ENCODE measurements around the gene ADAD1.

ADAD1 gene

GRCh38 chr4:122453384-122453995 lies 74.7 kb downstream of the ADAD1 start:
- H3K4me1 ChIP-seq (ENCODE audit: control insufficient read depth in 1 of 2, insufficient read depth in 1 of 2, low read depth in 1 of 2, low read length in 1 of 2), result no peaks in the 10 kb centered on the region
- no peak for TF ChIP-seq CTCF (IDR thresholded peaks at IDR 0.05)
- no peaks in the 10 kb centered on the region for H3K9me3 ChIP-seq
- H3K36me3 ChIP-seq, result no peaks in the 10 kb centered on the region
- no peak overlapping the region for H3K4me3 ChIP-seq (ENCODE audit: low read depth in 1 of 2, low read length in 1 of 2)
- no peaks in the 10 kb centered on the region for H3K27me3 ChIP-seq
- H3K27ac ChIP-seq, result no peak overlapping the region

GRCh38 chr4:122456231-122457116 lies 77.7 kb downstream of the ADAD1 start, which contains the start of gene IL2:
Gene IL2, minus strand, starts transcription at chr4:122456725. Its CDS starts 285 bp downstream, at chr4:122456440.
- no peaks in the 10 kb centered on the region for H3K36me3 ChIP-seq
- H3K4me3 ChIP-seq (ENCODE audit: low read depth in 1 of 2, low read length in 1 of 2), result no peak within 1 kb of the TSS
- no peaks in the 10 kb centered on the region for H3K27me3 ChIP-seq
- H3K27ac ChIP-seq, result no peak within 1 kb of the TSS
- H3K4me1 ChIP-seq (ENCODE audit: control insufficient read depth in 1 of 2, insufficient read depth in 1 of 2, low read depth in 1 of 2, low read length in 1 of 2), result no peaks in the 10 kb centered on the region
- H3K9me3 ChIP-seq, result no peaks in the 10 kb centered on the region
- no peak for TF ChIP-seq CTCF (IDR thresholded peaks at IDR 0.05)

DNA sequence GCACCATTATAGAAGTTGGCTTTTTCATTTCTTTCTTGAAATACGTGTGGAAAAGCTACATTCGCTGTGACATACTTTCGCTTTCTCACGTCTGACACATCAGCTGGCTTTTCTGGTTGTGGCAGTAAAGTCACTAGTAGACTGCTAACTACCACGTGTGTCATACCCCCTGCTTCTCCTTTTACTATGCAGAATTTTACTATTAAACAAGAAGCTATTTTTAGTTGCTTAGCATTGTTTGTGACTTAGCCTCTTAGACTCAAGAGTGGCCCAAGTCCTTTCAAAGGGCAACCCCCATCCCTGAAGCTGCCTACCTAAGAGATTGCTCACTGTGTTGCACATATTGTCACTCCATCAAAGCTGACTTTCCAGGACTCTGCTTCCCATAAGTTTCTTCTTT lies 79.8 kb downstream of the ADAD1 start:
- Histone ChIP-seq H3K27ac (no peak overlapping the region), H3K36me3 (no peaks in the 10 kb centered on the region), H3K4me1 (ENCODE audit: control insufficient read depth in 1 of 2, insufficient read depth in 1 of 2, low read depth in 1 of 2, low read length in 1 of 2) (no peaks in the 10 kb centered on the region), H3K27me3 (no peaks in the 10 kb centered on the region), H3K9me3 (no peaks in the 10 kb centered on the region), H3K4me3 (ENCODE audit: low read depth in 1 of 2, low read length in 1 of 2) (no peak overlapping the region)
- TF ChIP-seq CTCF (IDR thresholded peaks at IDR 0.05), result no peak

DNA sequence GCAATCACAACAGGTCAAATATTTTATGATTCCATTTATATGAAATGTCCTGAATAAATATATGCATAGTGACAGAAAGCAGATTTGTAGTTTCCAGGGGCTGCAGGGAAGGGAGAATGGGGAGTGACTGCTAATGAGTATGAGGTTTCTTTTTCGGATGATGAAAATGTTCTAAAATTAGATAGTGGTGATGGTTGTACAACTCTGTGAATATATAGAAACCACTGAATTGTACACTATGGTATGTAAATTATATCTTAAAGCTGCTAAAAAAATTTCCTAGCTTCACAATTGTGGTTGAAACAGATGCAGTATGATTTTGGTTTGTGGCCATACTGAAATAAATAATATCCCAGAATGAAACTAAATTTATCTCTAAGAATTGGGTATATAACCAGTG lies 90.6 kb downstream of the ADAD1 start:
- Histone ChIP-seq H3K36me3 (no peaks in the 10 kb centered on the region), H3K9me3 (no peaks in the 10 kb centered on the region), H3K4me3 (ENCODE audit: low read depth in 1 of 2, low read length in 1 of 2) (no peak overlapping the region)

GRCh38 chr4:122475233-122475632 lies 96.4 kb downstream of the ADAD1 start:
- no peaks in the 10 kb centered on the region for H3K9me3 ChIP-seq
- no peaks in the 10 kb centered on the region for H3K27me3 ChIP-seq
- H3K27ac ChIP-seq, result no peak overlapping the region
- H3K4me1 ChIP-seq (ENCODE audit: control insufficient read depth in 1 of 2, insufficient read depth in 1 of 2, low read depth in 1 of 2, low read length in 1 of 2), result no peaks in the 10 kb centered on the region
- TF ChIP-seq CTCF (IDR thresholded peaks at IDR 0.05), result no peak
- no peak overlapping the region for H3K4me3 ChIP-seq (ENCODE audit: low read depth in 1 of 2, low read length in 1 of 2)
- no peaks in the 10 kb centered on the region for H3K36me3 ChIP-seq

More for the DNA sequence above, 90.6 kb downstream of the ADAD1 start:
- Histone ChIP-seq H3K4me1 (ENCODE audit: control insufficient read depth in 1 of 2, insufficient read depth in 1 of 2, low read depth in 1 of 2, low read length in 1 of 2) (no peaks in the 10 kb centered on the region), H3K27ac (no peak overlapping the region), H3K27me3 (no peaks in the 10 kb centered on the region)
- TF ChIP-seq CTCF (IDR thresholded peaks at IDR 0.05), result no peak
